ENCODE results near the gene MYO1G.

DNA sequence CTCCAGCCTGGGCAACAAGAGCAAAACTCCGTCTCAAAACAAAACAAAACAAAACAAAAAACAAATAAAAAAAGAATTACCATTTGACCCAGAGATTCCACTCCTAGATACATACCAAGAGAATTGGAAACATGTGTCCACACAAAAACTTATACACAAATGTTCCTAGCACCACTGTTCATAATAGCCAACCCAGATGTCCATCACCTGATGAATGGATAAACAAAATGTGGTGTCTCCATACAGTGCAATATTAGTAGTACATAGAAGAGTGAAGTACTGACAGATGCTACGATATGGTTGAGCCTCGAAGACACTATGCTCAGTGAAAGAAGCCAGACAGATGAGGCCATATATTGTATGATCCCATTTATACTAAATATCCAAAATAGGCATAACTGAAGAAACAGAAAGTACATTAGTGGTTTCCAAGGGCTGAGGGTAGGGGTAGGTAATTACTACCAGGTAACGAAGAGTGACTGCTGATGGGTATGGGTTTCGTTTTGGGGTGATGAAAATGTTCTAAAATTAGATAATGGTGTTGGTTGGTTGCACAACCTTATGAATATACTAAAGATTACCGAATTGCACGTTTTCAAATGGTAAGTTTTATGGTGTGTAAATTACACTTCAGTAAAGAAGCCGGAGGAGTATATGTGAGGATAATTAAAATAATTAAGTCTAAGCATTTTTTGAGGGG is 20.0 kb downstream of the MYO1G start:
- TF ChIP-seq, protein P1, sequence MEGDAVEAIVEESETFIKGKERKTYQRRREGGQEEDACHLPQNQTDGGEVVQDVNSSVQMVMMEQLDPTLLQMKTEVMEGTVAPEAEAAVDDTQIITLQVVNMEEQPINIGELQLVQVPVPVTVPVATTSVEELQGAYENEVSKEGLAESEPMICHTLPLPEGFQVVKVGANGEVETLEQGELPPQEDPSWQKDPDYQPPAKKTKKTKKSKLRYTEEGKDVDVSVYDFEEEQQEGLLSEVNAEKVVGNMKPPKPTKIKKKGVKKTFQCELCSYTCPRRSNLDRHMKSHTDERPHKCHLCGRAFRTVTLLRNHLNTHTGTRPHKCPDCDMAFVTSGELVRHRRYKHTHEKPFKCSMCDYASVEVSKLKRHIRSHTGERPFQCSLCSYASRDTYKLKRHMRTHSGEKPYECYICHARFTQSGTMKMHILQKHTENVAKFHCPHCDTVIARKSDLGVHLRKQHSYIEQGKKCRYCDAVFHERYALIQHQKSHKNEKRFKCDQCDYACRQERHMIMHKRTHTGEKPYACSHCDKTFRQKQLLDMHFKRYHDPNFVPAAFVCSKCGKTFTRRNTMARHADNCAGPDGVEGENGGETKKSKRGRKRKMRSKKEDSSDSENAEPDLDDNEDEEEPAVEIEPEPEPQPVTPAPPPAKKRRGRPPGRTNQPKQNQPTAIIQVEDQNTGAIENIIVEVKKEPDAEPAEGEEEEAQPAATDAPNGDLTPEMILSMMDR (IDR thresholded peaks at IDR 0.05; ENCODE audit: borderline replicate concordance, extremely low read depth, low read length, poor library complexity, severe bottlenecking): no peak
- TF ChIP-seq EZH2 (IDR thresholded peaks at IDR 0.05; ENCODE audit: borderline replicate concordance, low read depth, low read length, severe bottlenecking): no peak

All from DND-41 (cell line).